Subcutaneous abdominal adipose tissue (tissue), 5 donors: ENCODE measurements around the gene M6PR.
A peak's percentile ranks its signal among the peaks of the same experiment; 100 is the strongest.
"Not testable (repeated sequence)": the region's sequence is repeated elsewhere in the genome, so short reads cannot be mapped to it uniquely, and the experiment has no call there.

Experiments
- H3K27ac ChIP-seq: one replicate; pipeline ENCODE4 v1.7.0; 2013; ENCODE audit warnings: low read depth, mild to moderate bottlenecking, inconsistent platforms, low read length, moderate library complexity
- H3K27me3 ChIP-seq, 5 donors: one replicate each; pipeline ENCODE4 v1.7.0; 2013; ENCODE audit warnings: low read length in 5 of 5, inconsistent platforms in 1 of 5; ENCODE audit not compliant: control insufficient read depth in 5 of 5, insufficient read depth in 4 of 5
- H3K36me3 ChIP-seq, 5 donors: one replicate each; pipeline ENCODE4 v1.7.0; 2013; ENCODE audit warnings: low read length in 5 of 5; ENCODE audit not compliant: control insufficient read depth in 5 of 5, insufficient read depth in 5 of 5
- H3K4me1 ChIP-seq, 5 donors: one replicate each; pipeline ENCODE4 v1.7.0; 2013; ENCODE audit warnings: low read length in 5 of 5, mild to moderate bottlenecking in 3 of 5, moderate library complexity in 1 of 5; ENCODE audit not compliant: control insufficient read depth in 5 of 5, insufficient read depth in 5 of 5
- H3K4me3 ChIP-seq, 5 donors: one replicate each; pipeline ENCODE4 v1.7.0; 2013; ENCODE audit warnings: low read length in 5 of 5, low read depth in 1 of 5
- H3K9ac ChIP-seq, 5 donors: one replicate each; pipeline ENCODE4 v1.7.0; 2013; ENCODE audit warnings: low read length in 5 of 5, mild to moderate bottlenecking in 4 of 5, moderate library complexity in 3 of 5
- H3K9me3 ChIP-seq, 5 donors: one replicate each; pipeline ENCODE4 v1.7.0; 2013; ENCODE audit warnings: low read length in 5 of 5; ENCODE audit not compliant: control insufficient read depth in 5 of 5
- donor health status: healthy.
- donor health status: healthy.
- donor health status: healthy.
- donor health status: healthy.
- donor health status: healthy.

M6PR gene

GRCh38 chr12:8914716-8915526 lies 34.5 kb downstream of the M6PR start:
- H3K4me1 ChIP-seq: peaks cover 4 to 21% (median 18%) of the 10 kb centered on the region in 5 donors
- H3K9ac ChIP-seq: peak overlapping the region; percentile 2 to 80 (median 76)
- H3K36me3 ChIP-seq: peaks cover 0 to 11% (median 4%) of the 10 kb centered on the region in 5 donors
- H3K9me3 ChIP-seq: no peaks in the 10 kb centered on the region
- H3K4me3 ChIP-seq: peak overlapping the region; percentile 79 to 96 (median 80)
- no peaks in the 10 kb centered on the region for H3K27me3 ChIP-seq
- H3K27ac ChIP-seq: peak overlapping the region; percentile 48

- not testable (repeated sequence) for H3K9me3 ChIP-seq, H3K27me3 ChIP-seq, H3K36me3 ChIP-seq
- Histone ChIP-seq H3K4me1 (peaks cover 4 to 21% (median 18%) of the 10 kb centered on the region in 5 donors), H3K27ac (peak within 1 kb of the TSS; percentile 71), H3K9ac (peak within 1 kb of the TSS; percentile 36 to 81 (median 79)), H3K4me3 (peak within 1 kb of the TSS; percentile 79 to 96 (median 80))
These were observed 35.3 kb downstream of the M6PR start, which contains the start of gene PHC1 for GRCh38 chr12:8914033-8914715. PHC1 (plus strand) TSS chr12:8914509; CDS start chr12:8917678, 3,169 bp downstream.

GRCh38 chr12:8913702-8914032 lies 35.8 kb downstream of the M6PR start:
- Histone ChIP-seq H3K4me1 (peaks cover 4 to 21% (median 18%) of the 10 kb centered on the region in 5 donors), H3K27me3 (no peaks in the 10 kb centered on the region), H3K4me3 (peak overlapping the region; percentile 67 to 94 (median 80)), H3K27ac (peak overlapping the region; percentile 71), H3K9me3 (no peaks in the 10 kb centered on the region), H3K9ac (peak overlapping the region; percentile 36 to 81 (median 71)), H3K36me3 (peaks cover 0 to 4% (median 0%) of the 10 kb centered on the region in 5 donors)

- H3K27ac ChIP-seq: no peak overlapping the region
- H3K4me1 ChIP-seq: peaks cover 4 to 21% (median 18%) of the 10 kb centered on the region in 5 donors
- H3K9ac ChIP-seq: no peak overlapping the region
- H3K36me3 ChIP-seq: no peaks in the 10 kb centered on the region
- H3K9me3 ChIP-seq: no peaks in the 10 kb centered on the region
- no peak overlapping the region for H3K4me3 ChIP-seq
- H3K27me3 ChIP-seq: no peaks in the 10 kb centered on the region
These were observed 36.5 kb downstream of the M6PR start for GRCh38 chr12:8912914-8913313.

- H3K4me1 ChIP-seq: peaks cover 4 to 21% (median 18%) of the 10 kb centered on the region in 5 donors
- H3K9ac ChIP-seq: no peak overlapping the region
- no peaks in the 10 kb centered on the region for H3K27me3 ChIP-seq
- no peaks in the 10 kb centered on the region for H3K36me3 ChIP-seq
- H3K4me3 ChIP-seq: no peak overlapping the region
- H3K27ac ChIP-seq: no peak overlapping the region
- H3K9me3 ChIP-seq: no peaks in the 10 kb centered on the region
These were observed 37.7 kb downstream of the M6PR start for GRCh38 chr12:8911606-8912268.

- H3K27me3 ChIP-seq: no peaks in the 10 kb centered on the region
- H3K4me1 ChIP-seq: peaks cover 2 to 12% (median 10%) of the 10 kb centered on the region in 5 donors
- no peaks in the 10 kb centered on the region for H3K9me3 ChIP-seq
- no peak overlapping the region for H3K27ac ChIP-seq
- no peak overlapping the region for H3K9ac ChIP-seq
- H3K4me3 ChIP-seq: no peak overlapping the region
- H3K36me3 ChIP-seq: no peaks in the 10 kb centered on the region
These were observed 39.7 kb downstream of the M6PR start for GRCh38 chr12:8909752-8910151.

GRCh38 chr12:8907513-8907912 lies 41.9 kb downstream of the M6PR start:
- Histone ChIP-seq H3K9ac (no peak overlapping the region), H3K4me3 (no peak overlapping the region), H3K9me3 (no peaks in the 10 kb centered on the region), H3K36me3 (no peaks in the 10 kb centered on the region), H3K27ac (no peak overlapping the region), H3K27me3 (no peaks in the 10 kb centered on the region), H3K4me1 (no peaks in the 10 kb centered on the region)

- no peaks in the 10 kb centered on the region for H3K9me3 ChIP-seq
- H3K4me1 ChIP-seq: no peaks in the 10 kb centered on the region
- no peak overlapping the region for H3K27ac ChIP-seq
- no peak overlapping the region for H3K9ac ChIP-seq
- H3K27me3 ChIP-seq: no peaks in the 10 kb centered on the region
- no peak overlapping the region for H3K4me3 ChIP-seq
- H3K36me3 ChIP-seq: no peaks in the 10 kb centered on the region
These were observed 42.9 kb downstream of the M6PR start for GRCh38 chr12:8906266-8907180.

- no peaks in the 10 kb centered on the region for H3K4me1 ChIP-seq
- no peaks in the 10 kb centered on the region for H3K27me3 ChIP-seq
- no peaks in the 10 kb centered on the region for H3K36me3 ChIP-seq
- no peak overlapping the region for H3K27ac ChIP-seq
- no peak overlapping the region for H3K9ac ChIP-seq
- no peak overlapping the region for H3K4me3 ChIP-seq
- no peaks in the 10 kb centered on the region for H3K9me3 ChIP-seq
These were observed 43.9 kb downstream of the M6PR start for GRCh38 chr12:8905546-8905945.
